NCI-H1417 (cell line): ENCODE data around the gene PADI6.
A peak's percentile ranks its signal among the peaks of the same experiment; 100 is the strongest.

Experiments
- DNase-seq, 3 experiments: peaks; one replicate each; lab custom pipeline; 2025; lab: John Stamatoyannopoulos, UW

Gene PADI6

GRCh38 chr1:17434016-17434415 is 62.0 kb downstream of the PADI6 start:
- DNase-seq = no peak

DNA sequence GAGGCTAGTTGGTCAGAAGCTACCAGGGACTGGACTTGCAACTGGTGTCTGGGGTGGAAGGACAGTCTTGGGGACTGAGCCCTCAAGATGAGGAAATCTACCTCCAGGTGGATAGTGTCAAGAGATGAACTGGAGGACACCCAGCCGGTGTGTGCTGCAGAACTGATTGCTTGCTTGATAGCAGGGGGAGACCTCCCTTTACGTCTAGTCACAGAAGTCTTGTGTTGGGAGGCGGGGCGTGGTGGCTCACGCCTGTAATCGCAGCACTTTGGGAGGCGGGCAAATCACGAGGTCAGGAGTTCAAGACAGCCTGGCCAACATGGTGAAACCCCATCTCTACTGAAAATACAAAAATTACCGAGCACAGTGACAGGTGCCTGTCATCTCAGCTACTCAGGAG is 62.6 kb downstream of the PADI6 start:
- no peak for DNase-seq

DNA sequence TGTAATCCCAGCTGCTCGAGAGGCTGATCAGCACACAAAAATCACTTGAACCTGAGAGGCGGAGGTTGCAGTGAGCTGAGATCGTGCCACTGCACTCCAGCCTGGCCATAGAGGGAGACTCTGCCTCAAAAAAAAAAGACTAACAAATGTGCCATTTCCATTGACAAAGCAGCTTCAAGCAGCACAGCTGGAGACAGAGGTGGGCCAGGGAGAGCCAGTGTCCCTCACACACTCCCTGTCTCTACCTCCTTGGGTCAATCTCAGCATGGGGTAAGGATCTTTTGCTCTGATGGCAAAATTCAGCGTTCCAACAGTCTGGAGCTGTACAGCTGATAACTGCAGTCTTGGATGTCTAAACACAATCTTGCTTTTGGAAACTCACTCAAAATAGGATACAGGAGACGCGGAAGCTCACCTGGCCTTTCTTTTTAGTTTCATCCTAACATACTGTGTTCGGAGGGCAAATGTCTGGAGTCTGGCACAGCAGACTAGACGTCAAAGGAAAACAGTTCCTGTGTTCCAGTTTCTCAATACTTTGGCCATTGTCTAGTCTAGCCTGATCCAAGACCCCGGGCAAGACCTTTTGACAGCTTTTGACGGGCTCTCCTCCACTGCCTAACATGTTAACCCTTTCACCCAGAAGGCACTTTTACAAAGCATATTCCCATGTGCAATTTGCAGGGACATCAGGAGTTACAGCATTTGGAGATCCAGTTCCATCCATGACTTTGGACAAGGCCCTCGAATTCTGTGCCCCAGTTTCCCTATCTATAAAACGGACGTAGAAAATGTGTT is 64.6 kb downstream of the PADI6 start:
- DNase-seq = peak in 1 of 3 experiments; percentile 29

DNA sequence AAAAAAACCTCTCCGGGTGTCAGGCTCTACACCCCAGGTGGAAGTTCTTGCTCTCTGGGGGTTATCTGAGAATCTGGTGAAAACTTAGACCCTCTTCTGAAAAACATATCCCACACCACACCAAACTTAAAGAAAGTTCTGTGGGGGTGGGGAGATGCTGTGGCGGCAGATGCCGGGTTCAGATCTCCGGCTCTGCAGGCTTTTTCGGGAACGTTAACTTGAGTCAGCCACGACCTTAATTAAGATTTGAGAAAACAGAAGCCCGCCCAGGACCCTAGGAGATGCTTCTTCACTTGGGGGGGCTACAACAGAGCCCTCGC is 65.2 kb downstream of the PADI6 start:
- DNase-seq = no peak

DNA sequence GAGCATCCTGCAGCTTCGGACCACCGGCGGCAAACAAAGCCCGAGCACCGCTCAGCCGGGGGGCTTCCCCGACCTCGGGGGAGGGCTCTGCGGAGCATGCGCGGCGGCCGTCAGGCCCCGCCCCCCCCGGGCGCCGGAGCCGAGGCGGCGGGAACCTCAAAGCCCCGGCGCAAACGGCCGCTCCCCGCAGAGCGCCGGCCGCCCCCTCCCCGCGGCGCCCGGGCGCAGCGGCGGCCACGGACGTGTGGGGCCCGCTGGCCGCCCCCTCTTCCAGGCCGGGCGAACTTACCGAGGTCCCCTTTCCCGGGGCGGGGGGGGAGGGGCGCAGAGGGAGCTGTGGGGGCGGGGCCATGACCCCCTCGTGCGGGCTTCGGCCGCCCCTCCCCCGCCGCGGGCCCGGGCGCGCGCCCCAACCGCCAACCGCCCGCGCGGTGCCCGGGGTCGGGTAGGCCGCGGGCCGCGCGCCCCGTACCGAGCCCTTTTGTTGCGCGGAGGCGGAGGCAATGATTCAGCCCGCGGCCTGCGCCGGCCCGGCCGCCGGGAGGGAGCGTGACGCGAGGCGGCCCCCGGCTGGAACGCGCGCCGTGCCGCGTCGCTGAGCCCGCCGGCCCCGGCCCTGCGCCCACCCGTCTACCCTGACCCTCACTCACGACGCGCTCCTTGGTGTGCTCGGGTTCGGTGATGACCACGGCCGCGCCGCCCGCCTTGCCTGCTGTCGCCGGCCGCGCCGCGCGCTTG is 65.8 kb downstream of the PADI6 start:
- peak; percentile 58 to 79 (median 77) for DNase-seq

DNA sequence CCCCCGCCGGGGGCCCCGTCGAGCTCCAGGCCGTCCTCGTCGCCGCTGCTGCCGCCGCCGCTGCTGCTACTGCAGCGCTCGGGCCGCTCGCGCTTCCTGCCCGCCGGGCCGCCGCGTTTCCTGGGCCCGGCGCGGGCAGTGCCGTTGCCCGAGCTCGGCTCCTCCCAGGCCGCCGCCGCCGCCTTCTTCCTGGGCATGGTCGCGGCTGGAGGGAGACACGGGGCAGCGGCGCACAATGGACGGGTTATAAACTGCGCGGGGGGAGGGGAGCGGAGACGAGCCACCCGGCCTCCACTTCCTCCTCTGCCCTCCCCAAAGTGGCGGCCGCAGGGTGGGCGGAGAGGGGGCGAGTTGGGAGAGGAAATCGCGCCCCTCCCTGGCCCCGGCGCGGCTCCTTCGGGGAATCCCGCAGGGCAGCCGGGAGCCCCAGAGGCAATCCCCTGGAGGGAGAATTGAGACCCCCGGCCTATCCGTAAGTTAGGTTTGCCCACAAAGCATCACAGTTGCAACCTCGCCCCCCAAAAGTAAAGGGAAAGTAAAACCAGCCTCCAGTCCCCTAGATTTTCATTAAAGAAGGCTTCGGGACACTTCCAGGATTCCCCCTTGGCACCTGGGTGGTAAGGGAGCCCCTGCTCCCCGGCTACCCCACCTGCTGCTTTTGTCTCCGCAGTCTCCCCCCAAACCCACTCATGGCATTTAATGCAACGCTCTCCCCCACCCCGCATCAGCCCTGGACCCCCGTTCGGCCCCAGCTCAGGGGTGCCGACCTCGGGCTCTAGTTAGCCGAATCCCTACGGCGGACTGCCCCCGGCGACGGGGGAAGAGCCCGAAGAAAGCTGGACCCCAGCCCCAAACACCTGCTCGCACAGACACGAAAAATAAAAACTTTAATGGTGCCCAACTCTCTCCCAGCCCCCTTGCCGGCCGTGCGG is 66.6 kb downstream of the PADI6 start:
- peak; percentile 40 to 71 (median 61) for DNase-seq

- DNase-seq = peak; percentile 81 to 90 (median 82)
These were observed 67.5 kb downstream of the PADI6 start, which contains the start of gene RCC2 for GRCh38 chr1:17439250-17440073. TSS of gene RCC2 (minus strand) at chr1:17439677. CDS start at chr1:17438514, 1,163 bp downstream.

- peak in 1 of 3 experiments; percentile 34 for DNase-seq
These were observed 68.3 kb downstream of the PADI6 start for GRCh38 chr1:17440074-17440826.

- no peak for DNase-seq
These were observed 68.8 kb downstream of the PADI6 start for GRCh38 chr1:17440827-17441168.

DNA sequence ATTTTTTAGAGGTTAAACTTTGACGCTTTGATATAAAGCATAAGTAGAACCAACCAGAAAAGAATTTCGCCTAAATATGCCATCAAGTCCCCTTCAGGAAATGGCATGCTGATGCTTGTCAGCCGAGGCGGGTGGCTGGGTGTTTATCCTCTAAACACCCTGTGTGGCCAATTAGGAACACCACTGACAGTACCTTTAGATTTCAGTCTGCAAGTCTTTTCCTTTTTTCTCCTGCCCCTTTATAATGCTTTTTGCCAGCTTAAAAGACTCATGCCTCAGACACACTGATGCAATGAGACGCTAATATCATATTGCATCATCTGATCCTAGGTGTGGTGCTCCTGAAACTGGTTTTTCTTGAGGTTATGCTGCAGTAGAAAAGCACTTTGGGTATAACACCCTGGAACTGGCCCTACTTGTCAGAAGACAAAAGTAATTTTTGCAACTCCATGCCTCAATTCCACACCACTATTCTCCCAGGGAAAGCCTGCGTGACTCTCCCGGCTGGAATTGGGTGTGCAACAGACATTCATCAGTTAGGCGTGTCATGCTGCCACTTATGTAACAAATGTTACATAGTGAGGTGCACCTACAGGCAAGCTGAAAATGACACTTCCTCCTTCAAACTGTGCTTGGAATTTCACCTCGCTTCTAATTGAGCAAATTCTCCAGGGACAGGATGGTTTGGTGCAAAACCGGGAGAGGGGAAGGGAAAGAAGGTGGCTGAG is 69.4 kb downstream of the PADI6 start:
- peak; percentile 8 to 57 (median 49) for DNase-seq

DNA sequence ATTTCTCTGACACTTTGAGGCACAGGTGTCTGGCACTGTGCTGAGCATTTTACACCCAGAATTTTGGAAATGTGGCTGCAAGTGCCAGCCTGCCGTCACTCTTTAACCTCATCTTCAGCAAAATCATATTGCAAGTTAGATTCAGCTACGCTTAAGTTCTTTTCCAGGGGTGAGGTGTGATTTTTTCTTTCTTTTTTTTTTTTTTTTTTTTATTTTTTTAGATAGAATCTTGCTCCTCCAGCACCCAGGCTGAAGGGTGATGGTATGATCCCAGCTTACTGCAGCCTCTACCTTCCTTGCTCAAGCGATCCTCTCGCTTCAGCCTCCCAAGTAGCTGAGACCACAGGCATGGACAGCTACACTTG is 70.0 kb downstream of the PADI6 start:
- DNase-seq = no peak

DNA sequence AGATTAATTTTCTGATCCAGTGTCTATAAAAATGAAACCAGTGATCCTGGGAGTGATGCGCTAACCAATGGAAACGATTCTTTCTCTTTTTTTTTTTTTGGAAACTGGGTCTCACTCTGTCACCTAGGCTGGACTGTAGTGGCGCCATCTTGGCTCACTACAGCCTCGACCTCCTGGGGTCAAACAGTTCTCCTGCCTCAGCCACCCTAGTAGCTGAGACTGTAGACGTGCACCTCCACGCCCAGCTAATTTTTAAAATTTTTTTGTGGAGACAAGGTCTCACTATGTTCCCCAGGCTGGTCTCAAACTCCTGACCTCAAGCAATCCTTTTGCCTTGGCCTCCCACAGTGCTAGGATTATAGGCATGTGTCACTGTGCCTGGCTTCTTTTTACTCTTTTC is 70.8 kb downstream of the PADI6 start:
- DNase-seq = no peak

DNA sequence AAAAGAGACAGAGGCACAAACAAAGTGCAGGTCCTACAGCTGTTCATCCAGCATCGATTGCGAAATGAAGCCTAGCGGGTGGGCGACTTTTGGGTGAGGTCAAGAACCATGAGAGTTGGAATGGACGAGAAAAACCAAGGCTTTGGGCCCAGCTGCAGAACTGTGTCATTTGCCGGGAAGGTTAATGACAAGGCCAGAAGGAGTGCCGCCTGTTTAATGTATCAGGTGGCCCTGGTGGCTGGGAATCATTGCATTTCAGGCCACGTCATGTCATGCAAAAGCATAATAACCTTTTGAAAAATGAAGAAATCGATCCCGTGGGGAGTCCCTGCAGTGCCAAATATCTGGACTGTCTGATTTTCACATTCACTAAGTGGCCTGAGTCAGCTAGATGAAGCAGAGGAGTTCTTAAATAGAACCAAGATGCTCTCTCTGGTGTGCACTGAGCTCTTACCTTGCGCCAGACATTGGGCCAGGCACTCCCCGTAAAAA is 75.6 kb downstream of the PADI6 start:
- DNase-seq = peak in 1 of 3 experiments; percentile 25
